Mesothelial cell of epicardium (in vitro differentiated cells): ENCODE results near the gene SLC9A3. TPM values are rescaled to one million over a fixed set of nuclear protein-coding genes. Genes with fewer than 3 reads are reported as not detected.
"Not testable (repeated sequence)": the region's sequence is repeated elsewhere in the genome, so short reads cannot be mapped to it uniquely, and the experiment has no call there.

Experiments used
- DNase-seq, 2 experiments: peaks; one replicate each; pipeline ENCODE4 v3.0.0; 2021; ENCODE audit warnings: low spot score in 2 of 2; ENCODE audit not compliant: unreplicated experiment in 2 of 2
- H3K27ac Mint-ChIP-seq: 2 replicates; pipeline ENCODE4 v1.8.0; 2021; ENCODE audit warnings: mixed read lengths
- H3K27me3 Mint-ChIP-seq: 2 replicates; pipeline ENCODE4 v1.8.0; 2021; ENCODE audit warnings: low read depth, mixed read lengths
- H3K36me3 Mint-ChIP-seq: 2 replicates; pipeline ENCODE4 v1.8.0; 2021; ENCODE audit warnings: mixed read lengths
- H3K4me1 Mint-ChIP-seq: 2 replicates; pipeline ENCODE4 v1.8.0; 2021; ENCODE audit warnings: mixed read lengths
- H3K4me3 Mint-ChIP-seq: 2 replicates; pipeline ENCODE4 v1.8.0; 2021; ENCODE audit warnings: mild to moderate bottlenecking, moderate library complexity, mixed read lengths
- H3K9me3 Mint-ChIP-seq: 2 replicates; pipeline ENCODE4 v1.8.0; 2021; ENCODE audit warnings: mixed read lengths
- total RNA-seq: library from RNA; stranded (reverse); gene quantifications from 3 replicates; pipeline ENCODE4 v1.2.1, GENCODE V29; 2021
- TF ChIP-seq, protein P1 (sequence below): fragments of 200-600 bp; sonication (generic); IDR thresholded peaks from one replicate; pipeline ENCODE4 v1.5.0; 2021; ENCODE audit warnings: antibody characterized with exemption; ENCODE audit not compliant: unreplicated experiment

Gene SLC9A3
- total RNA-seq, 1 donor from 2014 or later, result 2.3 TPM

DNA sequence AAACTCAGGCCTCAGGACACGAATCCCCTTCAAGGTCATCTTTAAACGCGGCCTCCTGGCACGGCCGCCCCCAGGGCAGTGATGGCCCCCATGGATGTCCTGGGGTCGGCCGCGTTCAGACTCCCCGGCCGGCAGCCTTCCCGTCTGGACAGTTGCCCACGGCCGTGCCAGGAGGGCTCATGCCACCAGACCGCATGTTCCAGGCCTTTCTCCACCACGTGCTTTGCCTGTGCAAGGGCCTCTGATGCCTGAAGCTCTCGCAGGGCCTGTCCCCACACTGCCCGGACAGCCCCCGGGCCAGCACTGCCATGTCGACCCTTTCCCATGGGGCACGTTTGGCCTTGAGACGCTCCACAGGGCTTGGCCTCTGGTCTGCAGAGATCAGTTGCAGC, 34.6 kb downstream of the SLC9A3 start:
- no peak for DNase-seq
- H3K36me3 Mint-ChIP-seq, result no peaks in the 10 kb centered on the region
- no peaks in the 10 kb centered on the region for H3K9me3 Mint-ChIP-seq
- no peak overlapping the region for H3K4me3 Mint-ChIP-seq
- peaks cover 5% of the 10 kb centered on the region for H3K4me1 Mint-ChIP-seq
- no peak overlapping the region for H3K27ac Mint-ChIP-seq
- peaks cover 51% of the 10 kb centered on the region for H3K27me3 Mint-ChIP-seq
- TF ChIP-seq, protein P1, sequence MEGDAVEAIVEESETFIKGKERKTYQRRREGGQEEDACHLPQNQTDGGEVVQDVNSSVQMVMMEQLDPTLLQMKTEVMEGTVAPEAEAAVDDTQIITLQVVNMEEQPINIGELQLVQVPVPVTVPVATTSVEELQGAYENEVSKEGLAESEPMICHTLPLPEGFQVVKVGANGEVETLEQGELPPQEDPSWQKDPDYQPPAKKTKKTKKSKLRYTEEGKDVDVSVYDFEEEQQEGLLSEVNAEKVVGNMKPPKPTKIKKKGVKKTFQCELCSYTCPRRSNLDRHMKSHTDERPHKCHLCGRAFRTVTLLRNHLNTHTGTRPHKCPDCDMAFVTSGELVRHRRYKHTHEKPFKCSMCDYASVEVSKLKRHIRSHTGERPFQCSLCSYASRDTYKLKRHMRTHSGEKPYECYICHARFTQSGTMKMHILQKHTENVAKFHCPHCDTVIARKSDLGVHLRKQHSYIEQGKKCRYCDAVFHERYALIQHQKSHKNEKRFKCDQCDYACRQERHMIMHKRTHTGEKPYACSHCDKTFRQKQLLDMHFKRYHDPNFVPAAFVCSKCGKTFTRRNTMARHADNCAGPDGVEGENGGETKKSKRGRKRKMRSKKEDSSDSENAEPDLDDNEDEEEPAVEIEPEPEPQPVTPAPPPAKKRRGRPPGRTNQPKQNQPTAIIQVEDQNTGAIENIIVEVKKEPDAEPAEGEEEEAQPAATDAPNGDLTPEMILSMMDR, result no peak

GRCh38 chr5:488744-489688, 35.2 kb downstream of the SLC9A3 start:
- H3K36me3 Mint-ChIP-seq, result no peaks in the 10 kb centered on the region
- H3K4me3 Mint-ChIP-seq, result no peak overlapping the region
- H3K9me3 Mint-ChIP-seq, result no peaks in the 10 kb centered on the region
- peaks cover 44% of the 10 kb centered on the region for H3K27me3 Mint-ChIP-seq
- TF ChIP-seq, protein P1, result no peak
- H3K4me1 Mint-ChIP-seq, result peaks cover 5% of the 10 kb centered on the region
- no peak for DNase-seq
- H3K27ac Mint-ChIP-seq, result no peak overlapping the region

GRCh38 chr5:488241-488640, 36.0 kb downstream of the SLC9A3 start:
- Mint-ChIP-seq H3K4me1 (peaks cover 4% of the 10 kb centered on the region), H3K9me3 (no peaks in the 10 kb centered on the region), H3K27ac (no peak overlapping the region), H3K27me3 (peaks cover 36% of the 10 kb centered on the region), H3K36me3 (no peaks in the 10 kb centered on the region), H3K4me3 (no peak overlapping the region)
- no peak for DNase-seq
- TF ChIP-seq, protein P1, result no peak

DNA sequence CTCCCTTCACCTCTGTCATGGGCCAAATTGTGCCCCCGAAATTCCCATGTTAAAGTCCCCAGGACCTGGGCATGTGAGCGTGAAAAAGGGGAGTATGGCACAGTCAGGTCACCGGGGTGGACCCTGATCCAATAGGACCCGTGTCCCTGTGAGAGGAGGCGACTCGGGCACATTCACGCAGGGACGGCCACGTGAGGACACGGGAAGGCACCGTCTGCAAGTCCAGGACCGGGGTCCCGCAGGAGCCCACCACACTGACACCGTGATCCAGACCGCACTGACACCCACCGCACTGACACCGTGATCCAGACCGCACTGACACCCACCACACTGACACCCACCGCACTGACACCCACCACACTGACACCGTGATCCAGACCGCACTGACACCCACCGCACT, 37.7 kb downstream of the SLC9A3 start:
- H3K4me1 Mint-ChIP-seq, H3K4me3 Mint-ChIP-seq, H3K27ac Mint-ChIP-seq, H3K36me3 Mint-ChIP-seq, H3K9me3 Mint-ChIP-seq, DNase-seq: not testable (repeated sequence)
- peaks cover 27% of the 10 kb centered on the region for H3K27me3 Mint-ChIP-seq

DNA sequence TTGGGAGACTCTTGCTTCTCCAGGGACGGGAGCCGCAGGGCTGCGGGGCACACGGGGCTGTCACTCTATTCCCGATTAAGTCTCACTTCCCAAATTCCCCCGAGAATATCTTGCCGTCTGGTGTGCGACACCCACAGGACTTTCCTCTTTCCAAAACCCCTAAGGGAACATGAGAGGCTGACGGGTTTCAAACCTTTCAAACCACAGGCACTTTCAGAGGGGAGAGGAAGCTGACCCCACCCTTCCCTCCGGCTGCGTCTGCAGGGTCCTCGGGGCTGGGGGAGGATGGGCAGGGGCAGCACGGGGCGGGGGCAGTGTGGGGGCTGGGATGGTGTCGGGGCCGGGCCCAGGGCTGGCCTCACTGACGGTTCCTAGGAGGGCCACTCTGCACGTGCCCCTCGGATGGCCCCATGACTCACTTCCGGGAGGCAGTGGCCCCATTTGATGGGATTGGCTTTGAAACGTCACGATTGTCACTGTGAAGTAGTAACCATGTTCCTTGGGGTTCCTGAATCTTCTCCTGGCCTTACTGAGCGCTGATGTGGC, 38.2 kb downstream of the SLC9A3 start:
- DNase-seq, result no peak
- Mint-ChIP-seq H3K4me1 (no peaks in the 10 kb centered on the region), H3K27ac (no peak overlapping the region), H3K36me3 (no peaks in the 10 kb centered on the region), H3K27me3 (peaks cover 29% of the 10 kb centered on the region), H3K4me3 (no peak overlapping the region), H3K9me3 (no peaks in the 10 kb centered on the region)
- TF ChIP-seq, protein P1, result no peak
